Activated CD8-positive, alpha-beta memory T cell treated with anti-CD3 and anti-CD28 coated beads, Interleukin-2, amount 50 U/mL, for 4 hours (primary cell): ENCODE results near the gene CIT.

Experiments
- DNase-seq: peaks from one replicate; pipeline ENCODE4 v3.0.0-alpha.2; 2020

The CIT gene

GRCh38 chr12:119796292-119796691 is 80.8 kb downstream of the CIT start:
- DNase-seq: no peak

- no peak for DNase-seq
These were observed 85.7 kb downstream of the CIT start for GRCh38 chr12:119791453-119791852.

GRCh38 chr12:119788786-119789185 is 88.3 kb downstream of the CIT start:
- DNase-seq: no peak

GRCh38 chr12:119786539-119786938 is 90.6 kb downstream of the CIT start:
- DNase-seq: no peak

- DNase-seq: no peak
These were observed 92.4 kb downstream of the CIT start for GRCh38 chr12:119784673-119785072.

GRCh38 chr12:119783787-119784186 is 93.3 kb downstream of the CIT start:
- DNase-seq: no peak

- no peak for DNase-seq
These were observed 95.3 kb downstream of the CIT start for GRCh38 chr12:119781804-119782203.

- DNase-seq: no peak
These were observed 96.2 kb downstream of the CIT start for GRCh38 chr12:119780786-119781434.

GRCh38 chr12:119775246-119775895 is 101.7 kb downstream of the CIT start:
- no peak for DNase-seq

GRCh38 chr12:119772431-119772830 is 104.7 kb downstream of the CIT start:
- no peak for DNase-seq

- no peak for DNase-seq
These were observed 107.0 kb downstream of the CIT start for GRCh38 chr12:119770146-119770545.

GRCh38 chr12:119762619-119763018 is 114.5 kb downstream of the CIT start:
- no peak for DNase-seq

GRCh38 chr12:119758722-119759121 is 118.4 kb downstream of the CIT start:
- no peak for DNase-seq

- no peak for DNase-seq
These were observed 118.9 kb downstream of the CIT start for GRCh38 chr12:119758234-119758633.

GRCh38 chr12:119751961-119752360 is 125.2 kb downstream of the CIT start:
- no peak for DNase-seq

GRCh38 chr12:119749666-119750065 is 127.5 kb downstream of the CIT start:
- no peak for DNase-seq

GRCh38 chr12:119748497-119748896 is 128.6 kb downstream of the CIT start:
- no peak for DNase-seq

GRCh38 chr12:119746169-119746568 is 131.0 kb downstream of the CIT start:
- DNase-seq: no peak

- DNase-seq: no peak
These were observed 132.1 kb downstream of the CIT start for GRCh38 chr12:119744900-119745606.

- no peak for DNase-seq
These were observed 134.4 kb downstream of the CIT start for GRCh38 chr12:119742700-119743099.

- DNase-seq: no peak
These were observed 136.3 kb downstream of the CIT start for GRCh38 chr12:119740830-119741229.

- DNase-seq: no peak
These were observed 142.0 kb downstream of the CIT start for GRCh38 chr12:119735079-119735478.

GRCh38 chr12:119730381-119730780 is 146.7 kb downstream of the CIT start:
- no peak for DNase-seq

GRCh38 chr12:119729871-119730270 is 147.2 kb downstream of the CIT start:
- DNase-seq: no peak

- DNase-seq: no peak
These were observed 148.7 kb downstream of the CIT start for GRCh38 chr12:119728444-119728745.
